Measurements from ENCODE around the gene HOXC4. TPM values are rescaled to one million over a fixed set of nuclear protein-coding genes. Genes with fewer than 3 reads are reported as not detected.

HOXC4 gene
- total RNA-seq, 1 donor: 3.3 TPM

GRCh38 chr12:54030442-54030801, 23.2 kb upstream of the HOXC4 start:
- peaks cover 57% of the 10 kb centered on the region for H3K79me2 ChIP-seq (ENCODE audit: insufficient read depth, low read length)

GRCh38 chr12:54030889-54031471, 22.7 kb upstream of the HOXC4 start:
- no peaks in the 10 kb centered on the region for H3K27me3 ChIP-seq (ENCODE audit: insufficient read depth, low read length)
- no peaks in the 10 kb centered on the region for H3K9me3 ChIP-seq (ENCODE audit: low read depth, low read length)
- H3K4me3 ChIP-seq (ENCODE audit: insufficient read depth, low read length): no peak overlapping the region
- H4K20me1 ChIP-seq (ENCODE audit: insufficient read depth, low read length): peaks cover 23% of the 10 kb centered on the region
- DNase-seq (ENCODE audit: insufficient read length, low spot score, missing footprints): no peak
- TF ChIP-seq, protein P1, sequence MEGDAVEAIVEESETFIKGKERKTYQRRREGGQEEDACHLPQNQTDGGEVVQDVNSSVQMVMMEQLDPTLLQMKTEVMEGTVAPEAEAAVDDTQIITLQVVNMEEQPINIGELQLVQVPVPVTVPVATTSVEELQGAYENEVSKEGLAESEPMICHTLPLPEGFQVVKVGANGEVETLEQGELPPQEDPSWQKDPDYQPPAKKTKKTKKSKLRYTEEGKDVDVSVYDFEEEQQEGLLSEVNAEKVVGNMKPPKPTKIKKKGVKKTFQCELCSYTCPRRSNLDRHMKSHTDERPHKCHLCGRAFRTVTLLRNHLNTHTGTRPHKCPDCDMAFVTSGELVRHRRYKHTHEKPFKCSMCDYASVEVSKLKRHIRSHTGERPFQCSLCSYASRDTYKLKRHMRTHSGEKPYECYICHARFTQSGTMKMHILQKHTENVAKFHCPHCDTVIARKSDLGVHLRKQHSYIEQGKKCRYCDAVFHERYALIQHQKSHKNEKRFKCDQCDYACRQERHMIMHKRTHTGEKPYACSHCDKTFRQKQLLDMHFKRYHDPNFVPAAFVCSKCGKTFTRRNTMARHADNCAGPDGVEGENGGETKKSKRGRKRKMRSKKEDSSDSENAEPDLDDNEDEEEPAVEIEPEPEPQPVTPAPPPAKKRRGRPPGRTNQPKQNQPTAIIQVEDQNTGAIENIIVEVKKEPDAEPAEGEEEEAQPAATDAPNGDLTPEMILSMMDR (IDR thresholded peaks at IDR 0.05; ENCODE audit: extremely low read depth, low read depth, low read length): no peak
- no peak overlapping the region for H2AFZ ChIP-seq (ENCODE audit: low read length)
- peaks cover 19% of the 10 kb centered on the region for H3K4me1 ChIP-seq (ENCODE audit: insufficient read depth, low read length)
- H3K4me2 ChIP-seq (ENCODE audit: insufficient read depth, low read length): no peak overlapping the region
- H3K79me2 ChIP-seq (ENCODE audit: insufficient read depth, low read length): peaks cover 56% of the 10 kb centered on the region
- peaks cover 10% of the 10 kb centered on the region for H3K36me3 ChIP-seq (ENCODE audit: insufficient read depth, low read length)
- H3K27ac ChIP-seq (ENCODE audit: low read depth, low read length): no peak overlapping the region

More at GRCh38 chr12:54030442-54030801, 23.2 kb upstream of the HOXC4 start:
- TF ChIP-seq, protein P1 (IDR thresholded peaks at IDR 0.05; ENCODE audit: extremely low read depth, low read depth, low read length): no peak
- Histone ChIP-seq H3K27ac (ENCODE audit: low read depth, low read length) (no peak overlapping the region), H4K20me1 (ENCODE audit: insufficient read depth, low read length) (peaks cover 23% of the 10 kb centered on the region), H3K4me3 (ENCODE audit: insufficient read depth, low read length) (no peak overlapping the region), H3K9me3 (ENCODE audit: low read depth, low read length) (no peaks in the 10 kb centered on the region), H3K36me3 (ENCODE audit: insufficient read depth, low read length) (peaks cover 10% of the 10 kb centered on the region), H3K4me2 (ENCODE audit: insufficient read depth, low read length) (no peak overlapping the region), H3K4me1 (ENCODE audit: insufficient read depth, low read length) (peaks cover 24% of the 10 kb centered on the region), H3K27me3 (ENCODE audit: insufficient read depth, low read length) (no peaks in the 10 kb centered on the region), H2AFZ (ENCODE audit: low read length) (no peak overlapping the region)
- no peak for DNase-seq (ENCODE audit: insufficient read length, low spot score, missing footprints)

GRCh38 chr12:54031480-54031879, 22.2 kb upstream of the HOXC4 start:
- H3K4me3 ChIP-seq (ENCODE audit: insufficient read depth, low read length): no peak overlapping the region
- peaks cover 51% of the 10 kb centered on the region for H3K79me2 ChIP-seq (ENCODE audit: insufficient read depth, low read length)
- TF ChIP-seq, protein P1 (IDR thresholded peaks at IDR 0.05; ENCODE audit: extremely low read depth, low read depth, low read length): no peak
- H3K9me3 ChIP-seq (ENCODE audit: low read depth, low read length): no peaks in the 10 kb centered on the region
- H3K4me1 ChIP-seq (ENCODE audit: insufficient read depth, low read length): peaks cover 16% of the 10 kb centered on the region
- no peak for DNase-seq (ENCODE audit: insufficient read length, low spot score, missing footprints)
- H3K36me3 ChIP-seq (ENCODE audit: insufficient read depth, low read length): peaks cover 10% of the 10 kb centered on the region
- H3K4me2 ChIP-seq (ENCODE audit: insufficient read depth, low read length): no peak overlapping the region
- H3K27me3 ChIP-seq (ENCODE audit: insufficient read depth, low read length): no peaks in the 10 kb centered on the region
- no peak overlapping the region for H2AFZ ChIP-seq (ENCODE audit: low read length)
- no peak overlapping the region for H3K27ac ChIP-seq (ENCODE audit: low read depth, low read length)
- H4K20me1 ChIP-seq (ENCODE audit: insufficient read depth, low read length): peaks cover 24% of the 10 kb centered on the region

DNA sequence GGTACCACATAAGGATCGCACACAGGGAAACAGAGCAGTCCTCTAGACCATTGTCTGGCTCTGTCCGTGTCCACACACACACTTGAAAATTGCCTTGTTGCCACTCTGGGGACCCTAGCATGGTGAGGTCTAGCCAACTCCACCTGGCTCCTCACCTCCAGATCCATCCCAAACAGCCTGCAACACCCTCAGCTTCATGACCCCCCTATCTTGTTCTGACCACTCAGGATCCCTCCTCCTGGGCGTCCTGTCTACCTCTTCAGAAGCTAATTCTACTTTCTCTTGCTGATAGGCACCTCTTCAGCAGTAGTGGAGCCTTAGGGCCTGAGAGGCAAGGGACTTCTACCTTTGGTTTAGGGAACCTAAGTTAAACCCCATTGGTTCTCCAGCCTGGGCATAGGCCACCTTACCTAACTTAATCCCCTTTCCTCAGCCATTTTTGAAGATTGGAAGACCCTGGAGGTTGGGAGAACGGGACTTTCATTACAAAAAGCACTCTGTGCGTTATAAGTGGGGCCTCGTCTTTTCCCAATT, 21.5 kb upstream of the HOXC4 start:
- no peak for DNase-seq (ENCODE audit: insufficient read length, low spot score, missing footprints)
- Histone ChIP-seq H3K27me3 (ENCODE audit: insufficient read depth, low read length) (no peaks in the 10 kb centered on the region), H4K20me1 (ENCODE audit: insufficient read depth, low read length) (peaks cover 31% of the 10 kb centered on the region), H3K9me3 (ENCODE audit: low read depth, low read length) (no peaks in the 10 kb centered on the region), H3K4me2 (ENCODE audit: insufficient read depth, low read length) (no peak overlapping the region), H3K79me2 (ENCODE audit: insufficient read depth, low read length) (peaks cover 46% of the 10 kb centered on the region), H3K27ac (ENCODE audit: low read depth, low read length) (peak overlapping the region; percentile 49), H3K4me3 (ENCODE audit: insufficient read depth, low read length) (no peak overlapping the region), H3K36me3 (ENCODE audit: insufficient read depth, low read length) (peaks cover 10% of the 10 kb centered on the region), H2AFZ (ENCODE audit: low read length) (no peak overlapping the region), H3K4me1 (ENCODE audit: insufficient read depth, low read length) (peaks cover 19% of the 10 kb centered on the region)
- TF ChIP-seq, protein P1 (IDR thresholded peaks at IDR 0.05; ENCODE audit: extremely low read depth, low read depth, low read length): no peak

All from osteoblast (primary cell).